Activated CD8-positive, alpha-beta memory T cell treated with anti-CD3 and anti-CD28 coated beads, Interleukin-2, amount 50 U/mL, for 24 hours (primary cell): ENCODE data around the gene NTNG1.
"Not testable (repeated sequence)": the region's sequence is repeated elsewhere in the genome, so short reads cannot be mapped to it uniquely, and the experiment has no call there.

Experiments
- DNase-seq: peaks from one replicate; pipeline ENCODE4 v3.0.0-alpha.2; 2020; ENCODE audit errors: extremely low read depth

The NTNG1 gene

GRCh38 chr1:107198561-107198960, 57.7 kb downstream of the NTNG1 start:
- no peak for DNase-seq

- no peak for DNase-seq
Measured at GRCh38 chr1:107200631-107201030, 59.8 kb downstream of the NTNG1 start.

- DNase-seq, result no peak
Measured at GRCh38 chr1:107202007-107202406, 61.2 kb downstream of the NTNG1 start.

GRCh38 chr1:107213225-107213624, 72.4 kb downstream of the NTNG1 start:
- no peak for DNase-seq

- DNase-seq, result no peak
Measured at GRCh38 chr1:107220036-107220435, 79.2 kb downstream of the NTNG1 start.

GRCh38 chr1:107225706-107226105, 84.9 kb downstream of the NTNG1 start:
- DNase-seq, result no peak

- DNase-seq, result no peak
Measured at GRCh38 chr1:107228704-107229371, 88.0 kb downstream of the NTNG1 start.

- no peak for DNase-seq
Measured at GRCh38 chr1:107229711-107230110, 88.9 kb downstream of the NTNG1 start.

GRCh38 chr1:107230121-107230520, 89.3 kb downstream of the NTNG1 start:
- DNase-seq, result no peak

- no peak for DNase-seq
Measured at GRCh38 chr1:107231291-107231690, 90.5 kb downstream of the NTNG1 start.

- no peak for DNase-seq
Measured at GRCh38 chr1:107232426-107232825, 91.6 kb downstream of the NTNG1 start.

- not testable (repeated sequence) for DNase-seq
Measured at GRCh38 chr1:107236760-107237159, 95.9 kb downstream of the NTNG1 start.

GRCh38 chr1:107243461-107243860, 102.6 kb downstream of the NTNG1 start:
- no peak for DNase-seq

GRCh38 chr1:107244709-107245500, 104.1 kb downstream of the NTNG1 start:
- DNase-seq, result no peak

- DNase-seq, result no peak
Measured at GRCh38 chr1:107246775-107247345, 106.0 kb downstream of the NTNG1 start.

GRCh38 chr1:107247679-107248078, 106.8 kb downstream of the NTNG1 start:
- no peak for DNase-seq

GRCh38 chr1:107250169-107250568, 109.3 kb downstream of the NTNG1 start:
- DNase-seq, result no peak

- no peak for DNase-seq
Measured at GRCh38 chr1:107251083-107251482, 110.2 kb downstream of the NTNG1 start.

- DNase-seq, result no peak
Measured at GRCh38 chr1:107251839-107252238, 111.0 kb downstream of the NTNG1 start.

GRCh38 chr1:107252271-107252670, 111.4 kb downstream of the NTNG1 start:
- DNase-seq, result no peak

- no peak for DNase-seq
Measured at GRCh38 chr1:107254306-107254705, 113.5 kb downstream of the NTNG1 start.

- no peak for DNase-seq
Measured at GRCh38 chr1:107255469-107255868, 114.6 kb downstream of the NTNG1 start.
